ENCODE results near the gene C1orf21.

The C1orf21 gene

GRCh38 chr1:184624051-184624450 lies 237.2 kb downstream of the C1orf21 start:
- CTCF ChIA-PET = interaction anchor here (1.0 kb wide), 1 partner anchor 40 kb away, joined by 4 read pairs; no protein-coding TSS in a partner anchor
- DNase-seq (ENCODE audit: extremely low spot score) = no peak
- POLR2A ChIA-PET = no interaction called here
- TF ChIP-seq L3MBTL2 (conservative IDR thresholded peaks at IDR 0.05) = no peak
- TF ChIP-seq LEF1 (IDR thresholded peaks at IDR 0.05; ENCODE audit: borderline replicate concordance) = no peak
- no peak for TF ChIP-seq CTBP1 (IDR thresholded peaks at IDR 0.05; ENCODE audit: borderline replicate concordance)
- TF ChIP-seq ARNT (IDR thresholded peaks at IDR 0.05) = no peak
- TF ChIP-seq ZNF384 (IDR thresholded peaks at IDR 0.05) = no peak

- CTCF ChIA-PET = no interaction called here
- POLR2A ChIA-PET = no interaction called here
- DNase-seq (ENCODE audit: extremely low spot score) = no peak
- no peak for TF ChIP-seq ARNT (IDR thresholded peaks at IDR 0.05)
- TF ChIP-seq TARDBP (IDR thresholded peaks at IDR 0.05) = no peak
- TF ChIP-seq FOXM1 (IDR thresholded peaks at IDR 0.05; ENCODE audit: borderline replicate concordance) = no peak
- TF ChIP-seq L3MBTL2 (conservative IDR thresholded peaks at IDR 0.05) = no peak
- no peak for TF ChIP-seq ELF4 (IDR thresholded peaks at IDR 0.05)
- no peak for TF ChIP-seq CTBP1 (IDR thresholded peaks at IDR 0.05; ENCODE audit: borderline replicate concordance)
- TF ChIP-seq FOXA1 (IDR thresholded peaks at IDR 0.05) = no peak
- TF ChIP-seq FOXK2 (IDR thresholded peaks at IDR 0.05) = no peak
- no peak for TF ChIP-seq NFRKB (IDR thresholded peaks at IDR 0.05)
Observed at GRCh38 chr1:184624626-184625025, 237.8 kb downstream of the C1orf21 start.

DNA sequence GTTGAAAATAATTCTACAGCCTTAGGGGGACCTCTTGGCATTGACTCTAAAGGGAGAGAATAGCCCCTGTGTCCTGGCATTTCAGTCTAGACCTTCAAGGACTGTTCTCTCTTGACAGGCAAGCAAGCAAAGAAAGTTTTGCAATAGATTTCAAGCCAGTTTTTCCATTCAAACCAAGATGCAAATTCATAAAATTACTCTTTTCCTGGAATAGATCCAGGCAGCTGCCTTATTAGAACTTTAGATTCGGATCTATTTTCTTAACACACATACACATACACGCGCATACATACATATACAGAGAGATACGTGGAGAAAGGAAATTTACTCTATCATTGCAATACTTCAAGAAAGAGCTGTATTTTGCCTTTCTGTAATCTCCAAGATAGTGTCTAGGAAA lies 238.4 kb downstream of the C1orf21 start:
- TF ChIP-seq FOXM1 (IDR thresholded peaks at IDR 0.05; ENCODE audit: borderline replicate concordance) = no peak
- no peak for TF ChIP-seq ELF4 (IDR thresholded peaks at IDR 0.05)
- ChIA-PET CTCF (no interaction called here), POLR2A (no interaction called here)
- no peak for DNase-seq (ENCODE audit: extremely low spot score)

DNA sequence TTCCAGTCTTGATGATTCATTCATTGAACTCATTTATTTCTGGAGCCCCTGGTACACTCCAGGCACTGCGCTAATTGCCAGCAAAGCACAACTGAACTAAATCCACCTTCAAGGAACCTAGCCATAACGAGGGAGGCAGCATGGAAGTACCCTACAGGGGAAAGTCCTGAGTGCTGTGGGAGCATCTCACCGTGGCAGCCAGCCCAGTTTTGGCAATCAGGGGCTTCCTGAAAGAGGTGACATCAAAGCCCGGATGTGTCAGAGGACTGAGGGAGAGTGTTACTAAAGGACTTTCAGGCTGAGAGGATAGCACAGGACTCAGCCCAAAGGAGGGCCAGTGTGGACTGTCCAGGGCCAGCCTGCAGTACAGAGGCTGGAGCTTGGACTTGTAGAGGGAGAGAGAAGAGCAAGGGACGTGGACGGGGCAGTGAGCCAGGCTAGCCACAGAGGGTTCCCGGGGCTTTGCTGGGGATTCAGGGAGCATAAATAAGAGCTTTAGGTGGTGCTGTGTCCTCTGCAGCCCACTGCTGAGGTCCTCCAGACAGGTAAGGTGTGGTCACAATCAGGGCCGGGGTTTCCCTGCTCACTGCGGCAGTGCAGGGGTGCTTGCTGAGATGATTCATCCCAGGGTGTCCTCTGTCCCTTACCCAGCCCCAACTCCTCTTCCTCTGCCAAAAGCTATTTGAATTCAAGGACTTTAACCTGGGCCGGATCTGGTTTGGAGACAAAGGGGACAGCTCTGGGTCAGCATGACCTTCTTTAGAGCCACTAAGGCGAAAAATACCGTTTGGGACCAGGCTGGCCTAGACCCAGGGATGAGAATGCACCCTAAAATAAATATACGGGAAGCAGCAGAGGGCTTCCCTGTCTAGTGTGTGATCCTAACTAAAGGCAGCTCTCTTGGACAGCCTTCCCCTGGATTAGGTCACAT lies 239.5 kb downstream of the C1orf21 start:
- ChIA-PET POLR2A (no interaction called here), CTCF (no interaction called here)
- no peak for DNase-seq (ENCODE audit: extremely low spot score)
- TF ChIP-seq ELF4 (IDR thresholded peaks at IDR 0.05) = no peak
- no peak for TF ChIP-seq LEF1 (IDR thresholded peaks at IDR 0.05; ENCODE audit: borderline replicate concordance)
- no peak for TF ChIP-seq NFRKB (IDR thresholded peaks at IDR 0.05)
- TF ChIP-seq BHLHE40 (IDR thresholded peaks at IDR 0.05; ENCODE audit: borderline replicate concordance) = no peak
- no peak for TF ChIP-seq L3MBTL2 (conservative IDR thresholded peaks at IDR 0.05)
- TF ChIP-seq PKNOX1 (IDR thresholded peaks at IDR 0.05) = no peak
- TF ChIP-seq TARDBP (IDR thresholded peaks at IDR 0.05) = no peak
- TF ChIP-seq ARNT (IDR thresholded peaks at IDR 0.05) = no peak
- no peak for TF ChIP-seq FOXM1 (IDR thresholded peaks at IDR 0.05; ENCODE audit: borderline replicate concordance)
- TF ChIP-seq CTBP1 (IDR thresholded peaks at IDR 0.05; ENCODE audit: borderline replicate concordance) = no peak
- TF ChIP-seq HDGF (IDR thresholded peaks at IDR 0.05; ENCODE audit: borderline replicate concordance) = no peak
- no peak for TF ChIP-seq SUZ12 (IDR thresholded peaks at IDR 0.05)
- no peak for TF ChIP-seq SP1 (IDR thresholded peaks at IDR 0.05)
- TF ChIP-seq ZNF384 (IDR thresholded peaks at IDR 0.05) = no peak
- TF ChIP-seq FOXK2 (IDR thresholded peaks at IDR 0.05) = no peak
- no peak for TF ChIP-seq FOXA1 (IDR thresholded peaks at IDR 0.05)

- DNase-seq (ENCODE audit: extremely low spot score) = no peak
- TF ChIP-seq CTBP1 (IDR thresholded peaks at IDR 0.05; ENCODE audit: borderline replicate concordance) = no peak
- no peak for TF ChIP-seq SUZ12 (IDR thresholded peaks at IDR 0.05)
- no peak for TF ChIP-seq L3MBTL2 (conservative IDR thresholded peaks at IDR 0.05)
- TF ChIP-seq LEF1 (IDR thresholded peaks at IDR 0.05; ENCODE audit: borderline replicate concordance) = no peak
- no peak for TF ChIP-seq SP1 (IDR thresholded peaks at IDR 0.05)
- TF ChIP-seq FOXK2 (IDR thresholded peaks at IDR 0.05) = no peak
- no peak for TF ChIP-seq ZNF384 (IDR thresholded peaks at IDR 0.05)
- CTCF ChIA-PET = no interaction called here
- POLR2A ChIA-PET = no interaction called here
Observed at GRCh38 chr1:184627007-184627341, 240.1 kb downstream of the C1orf21 start.

DNA sequence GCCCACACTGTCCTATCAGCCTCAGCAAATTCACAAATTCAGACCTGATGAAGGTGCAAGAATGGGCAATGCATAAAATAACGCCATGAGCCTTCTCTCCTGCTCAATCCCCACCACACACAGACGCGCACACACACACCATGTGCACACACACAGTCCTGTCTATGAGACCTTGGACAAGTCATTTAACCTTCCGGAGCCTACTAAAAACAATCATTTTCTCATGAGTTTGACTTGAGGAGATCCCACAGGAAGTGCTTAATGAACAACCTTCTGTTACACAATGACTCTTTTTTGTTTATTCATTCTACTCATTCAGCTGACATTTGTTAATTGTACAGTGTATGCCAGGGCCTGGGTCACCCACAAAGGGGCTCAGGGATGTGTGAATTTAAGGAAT lies 242.4 kb downstream of the C1orf21 start:
- ChIA-PET POLR2A (no interaction called here), CTCF (no interaction called here)

GRCh38 chr1:184630679-184631060 lies 243.8 kb downstream of the C1orf21 start:
- no peak for TF ChIP-seq PKNOX1 (IDR thresholded peaks at IDR 0.05)
- no peak for TF ChIP-seq SUZ12 (IDR thresholded peaks at IDR 0.05)
- no peak for TF ChIP-seq SP1 (IDR thresholded peaks at IDR 0.05)
- TF ChIP-seq FOXM1 (IDR thresholded peaks at IDR 0.05; ENCODE audit: borderline replicate concordance) = no peak
- POLR2A ChIA-PET = no interaction called here
- DNase-seq (ENCODE audit: extremely low spot score) = no peak
- CTCF ChIA-PET = interaction anchor here (1.1 kb wide), 1 partner anchor 33 kb away, joined by 3 read pairs; no protein-coding TSS in a partner anchor

More for the DNA sequence above, 242.4 kb downstream of the C1orf21 start:
- no peak for DNase-seq (ENCODE audit: extremely low spot score)
- no peak for TF ChIP-seq TARDBP (IDR thresholded peaks at IDR 0.05)

All from HEK293T (cell line).